Uterus (tissue), 4 donors: ENCODE results near the gene FMN1. TPM values are rescaled to one million over a fixed set of nuclear protein-coding genes. Genes with fewer than 3 reads are reported as not detected.

Experiments
- DNase-seq, 2 donors: peaks; one replicate each; pipeline ENCODE4 v3.0.0-alpha.2; 2019 to 2020
- H3K27ac ChIP-seq, 2 donors: fragments of 200-600 bp; sonication (generic); 1 replicate in 1 of 2; 2 replicates in 1 of 2; pipeline ENCODE4 v1.5.1; 2016 to 2018
- H3K27me3 ChIP-seq, 2 donors: fragments of 200-600 bp; sonication (generic); one replicate each; pipeline ENCODE4 v1.5.1; 2018 to 2019; ENCODE audit warnings: control low read depth in 1 of 2
- H3K36me3 ChIP-seq, 2 donors: fragments of 200-600 bp; sonication (generic); one replicate each; pipeline ENCODE4 v1.5.1; 2019; ENCODE audit warnings: control low read depth in 1 of 2
- H3K4me1 ChIP-seq, 2 donors: fragments of 200-600 bp; sonication (generic); one replicate each; pipeline ENCODE4 v1.5.1; 2018 to 2019; ENCODE audit warnings: control low read depth in 1 of 2
- H3K4me3 ChIP-seq, 2 donors: fragments of 200-600 bp; sonication (generic); 1 replicate in 1 of 2; 2 replicates in 1 of 2; pipeline ENCODE4 v1.5.1; 2018 to 2019; ENCODE audit warnings: mild to moderate bottlenecking in 1 of 2
- H3K9me3 ChIP-seq, 2 donors: fragments of 200-600 bp; sonication (generic); one replicate each; pipeline ENCODE4 v1.5.1; 2019; ENCODE audit warnings: control low read depth in 1 of 2
- CTCF ChIP-seq, 4 experiments: fragments of 200-600 bp in 2 of 4; fragments of 450-650 bp in 2 of 4; sonication (generic) in 2 of 4; IDR thresholded peaks; one replicate each; pipeline ENCODE4 v1.5.1; 2016 to 2019; ENCODE audit warnings: antibody characterized with exemption in 4 of 4, mild to moderate bottlenecking in 2 of 4, moderate library complexity in 1 of 4
- POLR2A ChIP-seq, 2 donors: fragments of 450-650 bp; IDR thresholded peaks; one replicate each; pipeline ENCODE4 v1.6.1; 2016; ENCODE audit warnings: antibody characterized with exemption in 2 of 2, mild to moderate bottlenecking in 1 of 2, moderate library complexity in 1 of 2
- intact Hi-C: fragments of 100-400 bp; cut with DNase I; formaldehyde crosslinking; loops from one replicate; pipeline ENCODE4 v1.15.1; 2023; ENCODE audit warnings: low total_unique reads
- total RNA-seq, 4 donors: library from RNA; depleted of rRNA in 3 of 4; stranded (reverse); fragments of >200 nt in 3 of 4; gene quantifications; one replicate each; pipeline versions ENCODE4 v1.1.0 to v1.2.4, GENCODE V29; 2014 to 2023
- donor health status: DM: yes; HTN: yes; CAD: no.

FMN1 gene
- total RNA-seq, 4 donors from 2014 or later, result 1.3 to 9.3 (median 5.0) TPM

GRCh38 chr15:33089878-33090757 lies 104.4 kb downstream of the FMN1 start:
- TF ChIP-seq POLR2A (IDR thresholded peaks at IDR 0.05), result no peak
- TF ChIP-seq CTCF (IDR thresholded peaks at IDR 0.05), result no peak
- intact Hi-C loops, result no loop called here
- no peak overlapping the region for H3K27ac ChIP-seq
- no peak for DNase-seq
- no peaks in the 10 kb centered on the region for H3K4me1 ChIP-seq
- no peaks in the 10 kb centered on the region for H3K9me3 ChIP-seq
- no peaks in the 10 kb centered on the region for H3K27me3 ChIP-seq
- no peak overlapping the region for H3K4me3 ChIP-seq
- H3K36me3 ChIP-seq, result no peaks in the 10 kb centered on the region

GRCh38 chr15:33089165-33089877 lies 105.2 kb downstream of the FMN1 start:
- H3K27ac ChIP-seq, result no peak overlapping the region
- no peaks in the 10 kb centered on the region for H3K4me1 ChIP-seq
- no peaks in the 10 kb centered on the region for H3K27me3 ChIP-seq
- DNase-seq, result no peak
- H3K9me3 ChIP-seq, result no peaks in the 10 kb centered on the region
- TF ChIP-seq POLR2A (IDR thresholded peaks at IDR 0.05) (no peak), CTCF (IDR thresholded peaks at IDR 0.05) (no peak)
- no peaks in the 10 kb centered on the region for H3K36me3 ChIP-seq
- no peak overlapping the region for H3K4me3 ChIP-seq
- intact Hi-C loops, result no loop called here

- intact Hi-C loops, result no loop called here
Measured at GRCh38 chr15:33086500-33087121, 107.9 kb downstream of the FMN1 start.

GRCh38 chr15:33084661-33085060 lies 109.9 kb downstream of the FMN1 start:
- no peak for DNase-seq
- Histone ChIP-seq H3K36me3 (no peaks in the 10 kb centered on the region), H3K27ac (no peak overlapping the region), H3K27me3 (no peaks in the 10 kb centered on the region), H3K9me3 (no peaks in the 10 kb centered on the region), H3K4me1 (no peaks in the 10 kb centered on the region), H3K4me3 (no peak overlapping the region)
- intact Hi-C loops, result no loop called here
- TF ChIP-seq POLR2A (IDR thresholded peaks at IDR 0.05), result no peak
- TF ChIP-seq CTCF (IDR thresholded peaks at IDR 0.05), result no peak

More at GRCh38 chr15:33086500-33087121, 107.9 kb downstream of the FMN1 start:
- TF ChIP-seq CTCF (IDR thresholded peaks at IDR 0.05) (peak in 3 of 4 experiments; percentile 40 to 49 (median 41)), POLR2A (IDR thresholded peaks at IDR 0.05) (no peak)
- no peak overlapping the region for H3K27ac ChIP-seq
- no peaks in the 10 kb centered on the region for H3K4me1 ChIP-seq
- no peaks in the 10 kb centered on the region for H3K36me3 ChIP-seq
- no peak overlapping the region for H3K4me3 ChIP-seq
- H3K9me3 ChIP-seq, result no peaks in the 10 kb centered on the region
- DNase-seq, result no peak
- H3K27me3 ChIP-seq, result no peaks in the 10 kb centered on the region
